GM11168 (cell line): ENCODE measurements around the gene PRKAR2A.

Source experiments
- in situ Hi-C: fragments of 300-500 bp; cut with MboI; formaldehyde crosslinking; loops from one replicate; pipeline ENCODE4 v1.12.0; 2022; ENCODE audit warnings: low sequenced_read_pairs; ENCODE audit not compliant: unreplicated experiment

PRKAR2A gene

GRCh38 chr3:48847504-48848423 is at the start of gene PRKAR2A:
PRKAR2A (minus strand) TSS chr3:48847874; CDS start chr3:48847596, 278 bp downstream.
- in situ Hi-C loops, result no loop called here

GRCh38 chr3:48896936-48897335 is 49.3 kb upstream of the PRKAR2A start:
- in situ Hi-C loops, result no loop called here

DNA sequence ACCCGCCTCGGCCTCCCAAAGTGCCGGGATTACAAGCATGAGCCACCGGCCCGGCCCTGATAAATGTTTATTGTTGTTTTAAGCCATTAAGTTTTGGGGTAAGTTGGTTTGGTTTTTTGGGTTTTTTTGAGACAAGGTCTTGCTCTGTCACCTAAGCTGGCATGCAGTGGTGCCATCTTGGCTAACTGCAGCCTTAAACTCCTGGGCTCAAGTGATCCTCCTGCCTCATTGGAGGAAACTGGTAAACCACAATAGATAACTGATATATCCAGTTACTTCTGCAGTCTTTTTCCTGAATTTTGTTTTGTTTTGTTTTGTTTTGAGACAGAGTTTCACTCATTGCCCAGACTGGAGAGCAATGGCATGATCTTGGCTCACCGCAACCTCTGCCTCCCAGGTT is 46.8 kb upstream of the PRKAR2A start:
- in situ Hi-C loops, result no loop called here

- in situ Hi-C loops, result no loop called here
Observed at GRCh38 chr3:48891606-48892005, 43.9 kb upstream of the PRKAR2A start.

DNA sequence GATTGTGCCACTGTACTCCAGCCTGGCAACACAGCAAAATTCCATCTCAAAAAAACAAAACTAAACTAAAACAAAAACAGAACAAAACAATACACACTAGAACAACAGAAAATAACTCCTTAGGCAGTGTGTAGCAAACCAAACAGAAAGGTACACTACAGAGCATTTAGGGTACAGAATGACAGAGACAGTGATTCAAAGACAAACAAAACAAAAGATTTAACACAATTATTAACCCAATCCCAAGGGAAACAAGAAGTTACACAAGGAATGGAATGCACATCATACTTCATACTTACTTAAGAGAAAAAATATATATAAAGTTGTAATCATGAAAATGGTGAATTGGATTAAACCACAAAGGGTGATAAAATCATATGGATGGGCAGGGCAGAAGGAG is 38.1 kb upstream of the PRKAR2A start:
- in situ Hi-C loops, result no loop called here

- in situ Hi-C loops, result no loop called here
Observed at GRCh38 chr3:48881652-48882114, 34.0 kb upstream of the PRKAR2A start.

- in situ Hi-C loops, result no loop called here
Observed at GRCh38 chr3:48881006-48881405, 33.3 kb upstream of the PRKAR2A start.

GRCh38 chr3:48879994-48880377 is 32.3 kb upstream of the PRKAR2A start:
- in situ Hi-C loops, result no loop called here

- in situ Hi-C loops, result no loop called here
Observed at GRCh38 chr3:48879307-48879993, 31.8 kb upstream of the PRKAR2A start.

DNA sequence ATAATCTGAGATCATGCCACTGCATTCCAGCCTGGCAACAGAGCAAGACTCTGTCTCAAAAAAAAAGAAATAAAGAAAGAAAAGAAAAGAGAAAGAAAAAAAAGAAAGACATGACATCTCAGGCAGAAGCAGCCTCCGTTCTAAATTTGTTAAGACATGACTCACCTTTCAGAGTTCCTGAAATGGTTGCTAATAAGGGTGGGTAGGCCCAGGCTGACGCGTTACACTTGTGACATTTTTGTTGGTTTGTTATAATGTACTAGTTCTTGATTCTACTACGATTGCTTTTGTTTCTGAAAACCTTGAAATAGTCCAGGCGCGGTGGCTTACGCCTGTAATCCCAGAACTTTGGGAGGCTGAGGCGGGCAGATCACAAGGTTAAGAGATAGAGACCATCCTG is 30.0 kb upstream of the PRKAR2A start:
- in situ Hi-C loops, result no loop called here

- in situ Hi-C loops, result no loop called here
Observed at GRCh38 chr3:48863122-48863521, 15.4 kb upstream of the PRKAR2A start.

DNA sequence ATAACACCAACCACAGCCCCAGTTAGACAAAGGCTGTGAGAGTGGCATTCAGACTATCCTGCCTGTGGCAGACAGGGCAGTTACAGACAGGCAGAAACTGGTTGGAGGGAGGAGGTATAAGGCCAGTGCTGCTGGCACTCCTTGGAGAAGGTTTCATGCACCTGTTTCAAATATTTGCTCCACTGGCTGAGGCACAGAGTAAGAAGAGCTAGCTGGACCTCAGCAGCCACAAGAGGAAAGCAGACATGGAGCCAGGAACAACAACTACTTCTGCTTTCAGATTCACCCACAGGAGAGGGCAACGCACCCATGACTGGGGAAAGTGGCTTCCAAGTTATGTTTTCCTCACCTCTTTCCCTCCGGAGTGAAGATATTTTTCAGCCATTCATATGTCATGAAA is 11.5 kb upstream of the PRKAR2A start:
- in situ Hi-C loops, result no loop called here

DNA sequence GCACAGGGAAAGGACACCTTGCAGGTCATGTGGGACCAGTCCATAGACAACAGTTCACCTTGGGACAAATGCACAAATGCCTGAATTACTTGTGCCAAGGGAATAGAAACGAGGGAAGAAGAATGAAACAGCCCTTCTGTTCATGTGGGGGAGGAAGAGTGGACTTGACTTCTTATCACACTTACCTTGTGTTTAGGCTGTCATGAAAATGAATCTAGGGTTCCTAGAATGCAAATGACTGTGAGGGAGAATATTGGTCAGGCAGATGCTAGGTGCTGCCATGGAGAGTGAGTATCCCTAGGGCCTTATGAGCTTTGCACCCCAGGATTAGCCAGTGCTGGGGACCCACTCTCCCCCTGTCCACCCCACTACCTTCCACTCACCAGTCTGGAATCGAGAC is 11.0 kb upstream of the PRKAR2A start:
- in situ Hi-C loops, result no loop called here

GRCh38 chr3:48857641-48858040 is 10.0 kb upstream of the PRKAR2A start:
- in situ Hi-C loops, result no loop called here

GRCh38 chr3:48856469-48856868 is 8.8 kb upstream of the PRKAR2A start:
- in situ Hi-C loops, result no loop called here

- in situ Hi-C loops, result no loop called here
Observed at GRCh38 chr3:48855681-48856447, 8.2 kb upstream of the PRKAR2A start.

DNA sequence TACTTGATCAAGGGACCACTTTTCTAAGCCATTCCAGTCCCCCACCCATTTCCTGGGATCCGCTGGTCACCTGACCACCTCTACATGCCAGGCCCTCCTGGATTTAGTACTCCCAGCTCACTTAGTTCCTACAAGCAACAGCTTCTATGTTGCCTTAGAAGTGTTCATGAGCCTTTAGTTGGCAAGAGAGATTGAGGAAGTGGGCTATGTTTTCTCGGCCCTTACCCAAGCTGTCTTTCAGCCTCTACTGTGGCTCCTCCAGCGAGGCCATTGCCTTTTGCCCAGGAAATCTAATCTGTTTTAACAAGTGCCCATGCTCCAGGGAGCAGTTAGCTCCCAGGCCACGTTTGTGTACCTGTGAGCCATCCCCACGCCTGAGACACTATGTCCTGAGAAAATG is 4.5 kb upstream of the PRKAR2A start:
- in situ Hi-C loops, result no loop called here

GRCh38 chr3:48851407-48851806 is 3.7 kb upstream of the PRKAR2A start:
- in situ Hi-C loops, result no loop called here

DNA sequence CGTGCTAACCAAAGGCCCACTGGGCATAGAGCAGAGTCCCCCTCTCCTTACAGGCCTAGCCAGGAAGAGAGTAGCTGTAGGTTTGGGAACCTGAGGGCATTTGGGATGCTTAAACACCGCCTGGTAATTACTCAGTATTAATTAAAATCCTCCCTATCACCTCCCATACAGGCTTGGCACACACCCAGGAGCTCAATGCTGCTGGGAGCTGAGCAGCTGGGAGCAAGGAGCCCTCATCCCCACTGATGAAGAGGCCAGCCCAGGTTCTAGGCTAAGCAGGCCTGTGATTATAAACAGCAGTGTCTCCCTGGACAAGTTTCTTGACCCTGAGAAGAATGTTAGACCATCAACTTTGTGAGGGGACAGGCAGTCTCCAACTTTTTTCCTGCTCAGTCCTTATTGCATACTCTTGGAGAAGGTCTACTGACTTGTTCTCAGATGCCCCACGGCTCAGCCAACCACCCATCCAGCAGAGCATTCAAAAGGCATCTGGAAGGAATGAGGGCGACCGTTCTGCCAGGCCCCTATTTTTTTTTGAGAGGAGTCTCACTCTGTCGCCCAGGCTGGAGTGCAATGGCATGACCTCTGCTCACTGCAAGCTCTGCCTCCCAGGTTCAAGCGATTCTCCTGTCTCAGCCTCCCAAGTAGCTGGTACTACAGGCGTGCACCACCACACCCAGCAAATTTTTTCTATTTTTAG is 1.3 kb upstream of the PRKAR2A start:
- in situ Hi-C loops, result no loop called here

DNA sequence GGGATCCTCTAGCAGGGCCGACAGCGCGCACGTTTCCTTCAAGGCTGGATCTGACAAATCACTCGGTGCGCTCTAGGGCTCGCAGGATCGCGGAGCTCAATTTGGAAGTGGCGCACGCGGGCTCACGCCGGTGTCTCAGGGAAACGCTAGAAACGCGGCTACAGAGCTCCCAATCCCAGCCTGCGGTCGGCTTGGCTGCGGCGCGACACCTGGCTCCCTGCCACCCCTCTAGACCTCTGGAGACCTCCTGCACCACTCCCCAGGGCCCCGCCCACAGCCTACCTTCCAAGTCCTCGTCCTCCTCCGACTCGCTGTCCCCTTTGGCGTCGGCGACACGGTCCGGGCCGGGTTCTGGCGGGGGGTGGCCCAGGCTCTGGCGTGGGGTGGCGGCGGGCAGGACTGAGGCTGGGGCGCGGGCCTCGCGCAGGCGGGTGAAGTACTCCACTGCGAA is 596 bp downstream of the PRKAR2A start:
- in situ Hi-C loops, result no loop called here
